HG03342 (cell line): ENCODE data around the gene KIF19.

ENCODE experiments used
- ATAC-seq: cut with Tn5 transposase; IDR thresholded peaks from one replicate; pipeline ENCODE4 v1.9.1; 2021; ENCODE audit warnings: mild to moderate bottlenecking, moderate library complexity; ENCODE audit not compliant: unreplicated experiment

Gene KIF19

GRCh38 chr17:74361230-74362068, 35.4 kb downstream of the KIF19 start, which contains the start of gene BTBD17:
Gene BTBD17 (minus strand): TSS chr17:74361868. CDS start chr17:74361819, 49 bp downstream.
- ATAC-seq: no peak

- no peak for ATAC-seq
Observed at GRCh38 chr17:74362069-74362405, 36.0 kb downstream of the KIF19 start.

DNA sequence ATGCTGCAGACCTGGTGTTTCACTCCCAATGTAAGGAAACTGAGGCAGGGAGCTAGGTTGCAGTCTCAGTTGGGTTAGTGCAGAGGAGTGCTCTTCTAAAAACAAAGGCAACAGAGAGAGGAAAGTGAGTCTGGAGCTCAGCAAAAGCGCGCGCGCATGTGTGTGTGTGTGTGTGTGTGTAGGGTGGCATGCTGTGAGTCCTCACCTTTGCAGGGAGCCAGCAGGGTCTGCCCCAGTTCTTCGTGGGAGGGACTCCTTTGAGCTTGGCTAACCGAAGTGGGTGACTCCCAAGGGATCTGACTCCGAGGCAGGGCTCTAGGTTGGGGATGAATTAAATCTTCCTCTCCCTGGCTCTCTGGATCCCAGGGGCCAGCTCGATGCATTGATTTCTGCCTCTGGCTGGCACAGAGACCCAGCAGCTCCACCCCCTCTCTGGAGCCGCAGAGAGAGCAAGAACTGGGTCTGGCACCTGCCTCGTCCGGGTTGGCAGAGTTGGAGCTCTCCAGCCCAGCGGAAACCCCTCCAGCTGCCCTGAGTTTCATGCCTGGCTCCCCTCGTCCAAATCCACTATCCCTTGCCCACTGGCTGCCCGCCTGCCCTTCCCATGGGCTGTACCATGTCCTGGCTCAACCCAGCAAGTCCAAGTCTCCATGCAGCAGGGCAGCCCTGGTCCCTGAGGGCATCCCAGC, 36.9 kb downstream of the KIF19 start:
- no peak for ATAC-seq

DNA sequence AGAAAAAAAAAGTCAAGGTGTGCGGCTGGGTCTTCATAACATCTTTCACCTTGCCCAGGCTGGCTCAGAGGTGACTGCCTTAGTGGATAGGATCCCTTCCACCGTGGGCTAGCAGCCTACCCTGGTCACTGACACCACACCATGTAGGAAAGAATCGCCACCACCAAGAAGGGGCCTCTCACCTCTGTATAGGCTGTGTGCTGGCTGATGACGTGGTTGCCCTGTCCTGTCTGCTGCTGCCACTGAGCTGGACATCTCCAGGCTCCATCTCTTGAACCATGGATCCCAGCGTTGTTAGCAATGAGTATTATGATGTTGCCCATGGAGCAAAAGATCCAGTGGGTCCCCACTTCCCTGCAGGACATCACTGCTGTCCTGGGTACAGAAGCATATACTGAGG, 41.2 kb downstream of the KIF19 start, which contains the start of gene GPR142:
Gene GPR142, plus strand, starts transcription at position 301 of the 400 bp plus-strand sequence. CDS start 2,035 bp downstream, outside the sequence.
- no peak for ATAC-seq

DNA sequence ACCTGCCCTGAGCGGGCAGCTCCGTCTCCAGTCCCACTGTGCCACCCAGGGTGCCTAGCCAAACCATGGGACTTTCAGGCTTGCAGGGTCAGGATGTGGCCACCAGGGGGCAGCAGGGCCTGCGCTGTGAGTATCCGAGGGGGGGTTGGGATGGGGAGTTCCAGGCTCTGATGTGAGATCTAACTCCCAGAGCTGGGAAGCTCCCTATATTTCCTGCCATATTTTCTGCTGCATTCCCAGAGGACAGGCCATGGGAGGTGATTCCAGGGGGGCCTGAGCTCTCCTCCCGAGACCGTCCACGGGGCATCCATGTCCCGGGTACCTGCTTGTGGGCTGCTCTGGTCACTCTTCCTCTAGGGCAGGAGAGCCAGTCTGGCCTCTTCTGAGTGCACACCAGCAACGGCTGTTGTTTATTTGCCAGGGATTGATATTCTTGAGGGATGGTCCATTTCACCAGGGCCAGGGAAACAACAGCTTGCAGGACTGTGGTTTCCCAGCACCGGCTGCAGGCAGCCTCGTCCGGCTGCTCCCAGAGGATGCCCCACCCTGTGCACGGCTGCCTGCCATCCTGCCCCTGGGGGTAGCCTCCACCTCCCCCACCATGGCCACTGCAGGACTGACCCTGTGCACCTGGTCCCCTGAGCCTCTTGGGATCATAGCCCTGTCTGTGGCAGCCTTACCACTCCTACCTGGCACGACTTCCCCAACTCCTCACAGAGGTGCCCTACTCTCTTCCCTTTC, 42.5 kb downstream of the KIF19 start:
- ATAC-seq: no peak

DNA sequence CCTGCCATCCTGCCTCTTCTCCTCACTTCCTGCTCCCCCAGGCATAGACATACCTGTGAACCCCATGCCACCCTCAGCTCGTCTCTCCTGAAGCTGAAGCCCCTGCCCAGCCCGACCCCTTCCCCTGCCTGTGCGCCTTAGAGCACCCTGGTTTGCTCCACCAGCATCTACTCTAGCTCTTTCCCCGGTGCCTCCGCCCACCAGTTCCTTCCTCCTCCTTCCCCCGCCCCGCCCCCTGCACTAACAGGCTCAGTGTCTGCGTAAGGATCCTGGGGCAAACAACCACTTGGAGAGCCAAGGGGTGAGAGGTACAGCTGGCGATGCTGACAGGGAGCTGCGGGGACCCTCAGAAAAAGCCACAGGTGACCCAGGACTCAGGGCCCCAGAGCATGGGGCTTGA, 43.2 kb downstream of the KIF19 start:
- ATAC-seq: no peak

DNA sequence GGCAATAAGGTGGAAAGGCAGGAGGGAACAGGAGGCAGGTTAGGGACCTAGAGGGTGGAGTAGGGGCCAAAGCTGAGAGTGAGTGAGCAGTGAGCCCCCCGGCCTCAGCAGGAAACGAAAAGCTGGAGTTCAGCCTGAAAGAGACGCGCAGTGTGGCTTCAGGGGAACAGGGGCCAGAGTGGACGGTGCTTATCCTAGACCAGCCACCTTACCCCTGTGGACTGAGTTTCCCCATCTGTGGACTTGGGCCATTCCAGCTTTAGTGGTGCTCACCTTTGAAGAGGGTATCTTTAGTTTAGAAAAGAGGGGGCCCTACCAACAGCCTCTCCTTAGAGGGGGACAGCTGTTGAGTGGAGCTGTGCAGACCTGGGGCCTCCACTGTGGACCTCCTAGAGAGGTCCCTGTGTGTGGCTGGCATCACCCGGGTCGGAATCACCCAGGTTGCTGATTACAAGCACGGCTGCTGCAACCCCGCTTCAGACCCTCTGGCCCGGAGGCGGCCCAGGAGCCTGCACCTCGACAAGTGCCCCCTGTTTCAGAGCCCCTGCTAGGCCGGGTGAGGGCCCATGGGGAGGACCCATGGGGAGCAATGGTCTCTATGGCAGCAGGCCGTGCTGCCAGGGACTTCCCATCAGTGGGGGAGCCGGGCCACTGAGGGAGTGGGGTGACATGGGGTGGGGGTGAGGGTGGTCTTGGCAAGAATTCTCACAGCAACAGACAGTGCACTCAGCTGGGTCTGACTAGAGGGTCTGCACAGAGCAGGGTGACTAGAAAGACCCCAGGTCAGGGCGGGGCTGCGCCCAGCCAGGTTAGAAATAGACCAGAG, 43.9 kb downstream of the KIF19 start:
- ATAC-seq: no peak

- ATAC-seq: no peak
Observed at GRCh38 chr17:74371653-74372147, 45.7 kb downstream of the KIF19 start.

DNA sequence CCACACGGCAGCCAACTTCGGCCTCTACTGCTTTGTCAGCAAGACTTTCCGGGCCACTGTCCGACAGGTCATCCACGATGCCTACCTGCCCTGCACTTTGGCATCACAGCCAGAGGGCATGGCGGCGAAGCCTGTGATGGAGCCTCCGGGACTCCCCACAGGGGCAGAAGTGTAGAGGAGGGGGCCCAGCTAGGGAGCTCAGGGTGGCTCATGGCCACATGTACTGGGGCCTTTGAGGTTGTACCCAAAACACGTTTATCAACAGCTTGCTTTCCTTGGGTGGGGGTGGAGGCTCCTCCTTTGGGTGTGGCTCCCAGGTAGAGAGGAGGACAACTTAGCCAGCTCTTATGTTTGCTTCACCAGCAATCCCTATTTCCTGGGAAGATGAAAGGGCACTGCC, 46.4 kb downstream of the KIF19 start:
- ATAC-seq: no peak

DNA sequence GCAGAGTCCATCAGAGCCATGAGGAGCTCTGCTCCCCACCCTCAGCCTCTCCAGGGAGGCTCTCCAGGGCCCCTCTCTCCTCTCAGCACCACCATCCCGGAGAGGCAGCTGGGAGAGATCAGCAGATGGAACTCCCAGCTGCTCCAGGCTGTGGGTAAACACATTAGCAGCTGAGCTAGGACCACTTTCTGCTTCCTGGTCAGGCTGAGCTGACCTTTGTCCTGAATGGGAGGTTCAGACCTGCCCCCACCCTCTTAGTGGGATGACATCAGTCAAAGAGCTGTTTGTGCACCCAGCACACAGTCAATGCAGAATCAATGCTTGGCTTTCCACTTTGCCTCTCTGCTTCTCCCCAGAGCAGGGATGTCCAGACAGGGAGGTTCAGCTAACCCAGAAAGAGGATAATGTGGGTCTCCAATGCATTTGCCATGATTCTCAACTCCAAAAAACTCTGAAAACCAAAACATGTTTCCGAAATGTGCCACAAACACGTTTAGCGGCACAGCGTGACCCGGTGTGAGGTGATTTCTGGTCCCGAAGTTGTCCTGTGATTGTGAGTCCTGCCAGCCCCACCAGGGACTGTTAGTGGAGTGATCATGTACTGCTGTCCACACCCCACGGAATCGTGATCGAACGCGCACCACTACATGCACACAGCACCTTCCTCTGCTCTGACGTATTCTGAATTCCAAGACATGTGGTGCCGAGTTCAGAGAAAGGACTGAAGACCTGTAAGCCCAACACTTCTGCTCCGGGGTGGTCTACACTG, 48.0 kb downstream of the KIF19 start:
- no peak for ATAC-seq

- no peak for ATAC-seq
Observed at GRCh38 chr17:74374858-74375257, 48.8 kb downstream of the KIF19 start.

GRCh38 chr17:74379495-74380085, 53.6 kb downstream of the KIF19 start:
- peak; percentile 65 for ATAC-seq

- ATAC-seq: no peak
Observed at GRCh38 chr17:74380086-74380958, 54.3 kb downstream of the KIF19 start.

DNA sequence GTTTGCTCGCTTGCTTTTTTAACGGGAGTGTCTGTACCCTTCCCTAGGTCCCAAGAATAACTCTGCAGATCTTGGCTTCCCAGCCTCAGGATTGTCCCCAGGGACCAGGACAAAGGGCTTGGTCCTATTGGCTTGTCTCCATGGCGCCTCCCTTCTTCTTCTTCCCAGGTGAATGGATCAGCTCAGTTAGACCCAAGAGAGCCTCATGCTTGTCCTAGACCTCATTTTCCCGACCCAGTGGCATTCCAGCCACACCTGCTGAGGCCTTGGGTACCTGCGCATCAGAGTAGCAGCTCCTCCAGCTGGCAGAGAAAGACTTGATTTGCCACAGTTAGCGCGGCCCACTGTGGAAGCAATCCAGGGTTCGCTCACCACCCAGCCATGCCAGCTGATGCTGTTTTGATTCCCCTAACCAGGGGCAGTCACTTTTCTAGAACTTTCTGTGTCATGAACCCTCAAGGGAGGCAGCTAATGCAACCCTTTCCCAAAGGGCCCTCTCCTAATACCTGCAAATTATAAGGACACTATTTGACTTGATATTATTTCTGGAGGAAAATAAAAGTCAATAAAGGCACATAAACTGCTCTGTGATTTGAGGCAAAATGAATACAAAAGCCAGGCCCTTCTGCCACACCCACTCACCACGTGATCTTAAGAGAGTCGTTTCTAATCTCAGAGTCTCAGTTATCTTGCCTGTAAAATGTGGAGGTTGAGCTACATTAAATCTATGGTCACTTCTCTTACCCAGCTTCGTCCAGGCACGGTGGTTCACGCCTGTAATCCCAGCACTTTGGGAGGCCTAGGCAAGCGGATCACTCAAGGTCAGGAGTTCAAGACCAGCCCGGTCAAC, 55.2 kb downstream of the KIF19 start:
- no peak for ATAC-seq

- no peak for ATAC-seq
Observed at GRCh38 chr17:74383141-74383540, 57.1 kb downstream of the KIF19 start.

- ATAC-seq: no peak
Observed at GRCh38 chr17:74385201-74385600, 59.2 kb downstream of the KIF19 start.

- ATAC-seq: no peak
Observed at GRCh38 chr17:74386386-74386785, 60.4 kb downstream of the KIF19 start.
